Activated CD8-positive, alpha-beta memory T cell treated with anti-CD3 and anti-CD28 coated beads, Interleukin-2, amount 50 U/mL, for 48 hours (primary cell): ENCODE data around the gene ADGRG2.

Experiments
- DNase-seq: peaks from one replicate; pipeline ENCODE4 v3.0.0-alpha.2; 2020

Gene ADGRG2, protein sequence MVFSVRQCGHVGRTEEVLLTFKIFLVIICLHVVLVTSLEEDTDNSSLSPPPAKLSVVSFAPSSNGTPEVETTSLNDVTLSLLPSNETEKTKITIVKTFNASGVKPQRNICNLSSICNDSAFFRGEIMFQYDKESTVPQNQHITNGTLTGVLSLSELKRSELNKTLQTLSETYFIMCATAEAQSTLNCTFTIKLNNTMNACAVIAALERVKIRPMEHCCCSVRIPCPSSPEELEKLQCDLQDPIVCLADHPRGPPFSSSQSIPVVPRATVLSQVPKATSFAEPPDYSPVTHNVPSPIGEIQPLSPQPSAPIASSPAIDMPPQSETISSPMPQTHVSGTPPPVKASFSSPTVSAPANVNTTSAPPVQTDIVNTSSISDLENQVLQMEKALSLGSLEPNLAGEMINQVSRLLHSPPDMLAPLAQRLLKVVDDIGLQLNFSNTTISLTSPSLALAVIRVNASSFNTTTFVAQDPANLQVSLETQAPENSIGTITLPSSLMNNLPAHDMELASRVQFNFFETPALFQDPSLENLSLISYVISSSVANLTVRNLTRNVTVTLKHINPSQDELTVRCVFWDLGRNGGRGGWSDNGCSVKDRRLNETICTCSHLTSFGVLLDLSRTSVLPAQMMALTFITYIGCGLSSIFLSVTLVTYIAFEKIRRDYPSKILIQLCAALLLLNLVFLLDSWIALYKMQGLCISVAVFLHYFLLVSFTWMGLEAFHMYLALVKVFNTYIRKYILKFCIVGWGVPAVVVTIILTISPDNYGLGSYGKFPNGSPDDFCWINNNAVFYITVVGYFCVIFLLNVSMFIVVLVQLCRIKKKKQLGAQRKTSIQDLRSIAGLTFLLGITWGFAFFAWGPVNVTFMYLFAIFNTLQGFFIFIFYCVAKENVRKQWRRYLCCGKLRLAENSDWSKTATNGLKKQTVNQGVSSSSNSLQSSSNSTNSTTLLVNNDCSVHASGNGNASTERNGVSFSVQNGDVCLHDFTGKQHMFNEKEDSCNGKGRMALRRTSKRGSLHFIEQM

DNA sequence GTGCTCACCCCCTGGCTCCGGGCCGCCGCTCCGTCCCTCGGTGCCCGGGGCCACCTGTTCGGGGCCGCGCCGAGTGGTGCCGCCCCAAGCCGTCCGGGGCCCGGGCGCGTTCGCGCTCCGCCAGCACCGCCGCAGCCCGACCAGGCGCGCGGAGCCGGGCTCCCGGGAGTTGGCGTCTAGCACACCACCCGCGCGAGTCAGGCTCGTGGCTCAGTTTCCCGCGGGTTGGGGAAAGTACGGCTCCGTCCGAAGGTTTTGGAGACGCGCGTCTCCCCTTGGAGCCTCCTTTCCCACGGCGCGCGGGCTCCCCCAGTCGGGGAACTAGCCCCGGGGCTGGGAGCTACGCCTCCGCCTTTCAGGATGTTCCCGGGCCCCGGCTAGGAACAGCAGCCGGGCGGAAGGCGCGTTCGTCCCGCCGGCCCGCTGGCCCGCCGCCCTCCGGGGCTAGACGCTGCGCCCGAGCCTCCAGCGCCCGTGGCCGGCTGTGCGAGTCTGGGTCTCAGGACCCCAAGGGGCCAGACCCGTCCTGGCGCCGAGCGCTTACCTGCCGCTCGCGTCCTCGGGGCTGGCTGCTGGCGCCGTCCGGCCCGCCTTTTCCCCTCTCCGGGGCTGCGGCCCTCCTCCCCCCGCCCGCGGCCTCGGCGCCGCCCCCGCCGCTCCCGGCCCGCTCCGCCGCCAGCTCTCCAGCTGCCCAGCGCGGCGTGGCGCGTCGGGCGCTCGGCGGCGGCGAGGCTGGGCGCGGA, at the start of gene ADGRG2:
TSS of gene ADGRG2 (minus strand) at position 571 of the 743 bp plus-strand sequence. CDS start 53,634 bp downstream, outside the sequence.
- no peak for DNase-seq

DNA sequence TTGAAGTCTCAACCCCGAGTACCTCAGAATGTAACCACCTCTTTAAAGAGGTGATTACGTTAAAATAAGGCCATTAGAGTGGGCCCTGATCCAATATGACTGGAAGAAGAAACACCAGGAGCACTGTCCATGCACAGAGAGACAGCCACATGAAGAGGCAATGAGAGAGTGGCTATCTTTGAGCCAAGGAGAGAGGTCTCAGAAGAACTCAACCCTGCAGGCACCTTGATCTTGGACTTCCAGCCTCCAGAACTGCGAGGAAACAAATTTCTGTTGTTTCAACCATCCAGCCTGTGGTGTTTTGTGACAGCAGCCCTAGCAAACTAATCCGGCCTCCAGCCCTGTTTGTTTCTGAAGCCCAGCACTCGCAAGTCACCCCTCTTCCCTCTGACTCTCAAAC, 46.3 kb upstream of the ADGRG2 start:
- DNase-seq, result no peak

- no peak for DNase-seq
Measured at GRCh38 chrX:19162851-19163250, 40.6 kb upstream of the ADGRG2 start.

- no peak for DNase-seq
Measured at GRCh38 chrX:19156186-19156585, 33.9 kb upstream of the ADGRG2 start.

DNA sequence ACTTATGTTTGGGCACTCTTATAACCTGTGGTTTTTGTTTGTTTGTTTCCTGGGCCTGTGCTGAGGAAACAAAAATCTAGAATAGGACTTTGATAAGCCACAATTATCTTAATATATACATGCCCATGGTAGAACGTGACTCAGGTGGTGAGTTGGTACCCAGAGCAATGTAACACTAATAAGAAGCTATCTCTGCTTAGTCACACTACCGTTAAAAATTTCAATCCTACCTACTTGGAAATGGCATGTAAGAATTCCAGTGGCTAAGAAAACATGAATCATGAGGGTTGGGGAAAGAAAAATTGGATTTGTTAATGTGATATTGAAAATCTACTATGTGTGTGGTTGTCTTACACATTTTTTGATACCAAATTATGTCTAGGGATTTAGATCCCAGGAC, 30.5 kb upstream of the ADGRG2 start:
- DNase-seq, result no peak

GRCh38 chrX:19137067-19137466, 14.8 kb upstream of the ADGRG2 start:
- no peak for DNase-seq

- DNase-seq, result no peak
Measured at GRCh38 chrX:19133784-19134183, 11.5 kb upstream of the ADGRG2 start.

GRCh38 chrX:19133231-19133630, 11.0 kb upstream of the ADGRG2 start:
- no peak for DNase-seq

- DNase-seq, result no peak
Measured at GRCh38 chrX:19130628-19131027, 8.4 kb upstream of the ADGRG2 start.

GRCh38 chrX:19129694-19130093, 7.4 kb upstream of the ADGRG2 start:
- no peak for DNase-seq

- no peak for DNase-seq
Measured at GRCh38 chrX:19127649-19128168, 5.4 kb upstream of the ADGRG2 start.

DNA sequence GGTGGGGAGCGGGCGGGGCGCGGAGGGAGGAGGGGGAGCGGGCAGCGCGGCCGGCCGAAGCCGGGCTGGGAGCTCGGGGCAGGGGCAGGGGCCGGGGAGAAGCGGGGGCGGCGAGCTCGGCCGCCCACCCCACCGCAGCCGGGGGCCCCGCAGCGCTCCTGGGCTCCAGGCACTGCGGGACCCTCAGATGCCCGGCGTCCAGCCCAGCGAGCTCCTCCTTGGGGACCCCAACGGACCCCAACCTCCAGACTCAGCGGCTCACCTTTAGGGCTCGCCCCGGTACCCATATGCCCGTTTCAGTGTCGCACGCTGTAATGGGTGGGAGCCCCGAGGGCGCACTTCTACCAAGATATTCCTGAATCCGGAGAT, 357 bp upstream of the ADGRG2 start:
- no peak for DNase-seq

- DNase-seq, result no peak
Measured at GRCh38 chrX:19121466-19121865, 802 bp downstream of the ADGRG2 start.

- DNase-seq, result no peak
Measured at GRCh38 chrX:19110642-19111041, 11.6 kb downstream of the ADGRG2 start.

DNA sequence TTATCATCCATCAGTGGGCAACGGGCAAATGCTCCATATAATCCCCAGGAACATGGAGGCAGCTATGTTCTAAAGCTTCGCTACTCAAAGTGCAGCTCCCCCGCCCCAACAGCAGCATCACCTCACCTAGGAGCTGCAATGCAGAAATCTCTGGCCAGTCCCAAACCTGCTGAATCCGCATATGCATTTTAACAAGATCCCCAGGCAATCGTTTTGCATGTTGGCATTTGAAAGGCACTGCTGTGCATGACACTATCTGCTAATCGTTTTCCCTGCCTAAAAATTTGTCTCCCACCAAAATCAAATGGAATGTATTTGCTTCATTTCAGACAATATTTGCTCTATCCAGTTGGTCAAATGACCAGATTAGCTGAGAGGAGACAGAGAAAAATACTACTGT, 15.2 kb downstream of the ADGRG2 start:
- DNase-seq, result no peak

DNA sequence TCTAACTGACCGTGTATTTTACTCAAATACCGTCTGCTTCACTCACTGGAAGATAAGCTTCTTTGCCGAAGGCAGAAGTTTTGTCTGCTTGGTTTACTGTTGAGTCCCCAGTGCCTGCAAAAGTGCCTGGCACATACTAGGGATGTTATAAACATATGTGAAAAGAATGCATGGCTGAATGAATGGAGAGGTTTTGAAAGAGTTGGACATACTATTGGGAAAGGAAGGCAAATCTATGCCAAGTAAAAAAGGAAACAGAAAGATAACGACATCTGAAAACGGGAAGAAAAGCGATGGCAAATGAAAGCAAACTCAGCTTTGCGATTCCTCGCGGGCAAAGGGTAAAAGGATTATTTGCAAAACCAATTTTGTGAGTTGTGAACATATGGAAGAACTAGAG, 21.7 kb downstream of the ADGRG2 start:
- no peak for DNase-seq

- no peak for DNase-seq
Measured at GRCh38 chrX:19097553-19098283, 24.6 kb downstream of the ADGRG2 start.

GRCh38 chrX:19096586-19096985, 25.7 kb downstream of the ADGRG2 start:
- DNase-seq, result no peak

- no peak for DNase-seq
Measured at GRCh38 chrX:19094654-19095053, 27.6 kb downstream of the ADGRG2 start.

DNA sequence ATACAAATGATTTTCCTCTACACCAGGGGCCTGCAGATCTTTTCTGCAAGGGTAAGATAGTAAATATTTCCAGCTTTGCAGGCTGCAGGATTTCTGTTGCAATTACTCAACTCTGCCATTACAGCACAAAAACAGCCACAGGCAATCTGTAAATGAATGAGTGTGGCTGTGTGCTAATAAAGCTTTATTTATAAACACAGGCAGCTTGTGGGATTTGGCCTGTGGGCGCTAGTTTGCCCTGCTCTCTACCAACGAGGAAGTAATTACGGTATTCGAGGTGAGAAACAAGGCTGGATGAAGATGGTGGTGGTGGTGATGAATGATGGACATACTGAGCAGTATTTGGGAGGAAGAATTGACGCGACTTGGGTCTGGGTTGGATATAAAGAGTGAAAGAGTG, 30.7 kb downstream of the ADGRG2 start:
- no peak for DNase-seq

- DNase-seq, result no peak
Measured at GRCh38 chrX:19089555-19090040, 32.7 kb downstream of the ADGRG2 start.
